ENCODE data around the gene DSCAML1.
"Not testable (repeated sequence)": the region's sequence is repeated elsewhere in the genome, so short reads cannot be mapped to it uniquely, and the experiment has no call there.

The DSCAML1 gene

GRCh38 chr11:117768506-117768905 is 28.5 kb downstream of the DSCAML1 start:
- H3K4me3 ChIP-seq, result no peak overlapping the region
- H3K4me2 ChIP-seq, result no peak overlapping the region
- TF ChIP-seq Cebpa-rat (IDR thresholded peaks at IDR 0.05), result no peak
- peaks cover 0 to 12% (median 2%) of the 10 kb centered on the region in 10 experiments; a peak in 5 of 20 replicates for H3K4me1 ChIP-seq
- peaks cover 0 to 3% (median 0%) of the 10 kb centered on the region in 11 experiments; a peak in 1 of 22 replicates for H4K20me1 ChIP-seq
- H3K27ac ChIP-seq, result no peak overlapping the region
- H3K9me3 ChIP-seq (replicated peaks in 1 of 11), result no peaks in the 10 kb centered on the region
- no peak overlapping the region for H3K9ac ChIP-seq
- no peaks in the 10 kb centered on the region for H3K36me3 ChIP-seq
- H3K27me3 ChIP-seq, result no peaks in the 10 kb centered on the region

- Histone ChIP-seq H3K4me3 (no peak overlapping the region), H3K9me3 (replicated peaks in 1 of 11) (no peaks in the 10 kb centered on the region), H3K36me3 (no peaks in the 10 kb centered on the region), H4K20me1 (peaks cover 0 to 3% (median 0%) of the 10 kb centered on the region in 11 experiments; a peak in 1 of 22 replicates), H3K27ac (no peak overlapping the region), H3K4me1 (peaks cover 0 to 12% (median 2%) of the 10 kb centered on the region in 10 experiments; a peak in 5 of 20 replicates), H3K9ac (no peak overlapping the region), H3K4me2 (no peak overlapping the region), H3K27me3 (no peaks in the 10 kb centered on the region)
- TF ChIP-seq Cebpa-rat (IDR thresholded peaks at IDR 0.05), result no peak
These were observed 29.9 kb downstream of the DSCAML1 start for GRCh38 chr11:117767071-117767470.

- no peaks in the 10 kb centered on the region for H3K27me3 ChIP-seq
- no peak for TF ChIP-seq Cebpa-rat (IDR thresholded peaks at IDR 0.05)
- H3K4me3 ChIP-seq, result no peak overlapping the region
- H3K9me3 ChIP-seq (replicated peaks in 1 of 11), result no peaks in the 10 kb centered on the region
- no peak overlapping the region for H3K4me2 ChIP-seq
- H3K36me3 ChIP-seq, result no peaks in the 10 kb centered on the region
- H3K4me1 ChIP-seq, result peaks cover 0 to 12% (median 2%) of the 10 kb centered on the region in 10 experiments; a peak in 5 of 20 replicates
- H3K9ac ChIP-seq, result no peak overlapping the region
- H4K20me1 ChIP-seq, result peaks cover 0 to 3% (median 0%) of the 10 kb centered on the region in 11 experiments; a peak in 1 of 22 replicates
- no peak overlapping the region for H3K27ac ChIP-seq
These were observed 30.4 kb downstream of the DSCAML1 start for GRCh38 chr11:117766576-117766975.

- no peak overlapping the region for H3K27ac ChIP-seq
- H3K9ac ChIP-seq, result no peak overlapping the region
- no peaks in the 10 kb centered on the region for H3K27me3 ChIP-seq
- no peaks in the 10 kb centered on the region for H3K9me3 ChIP-seq (replicated peaks in 1 of 11)
- peaks cover 0 to 3% (median 0%) of the 10 kb centered on the region in 11 experiments; a peak in 1 of 22 replicates for H4K20me1 ChIP-seq
- H3K4me2 ChIP-seq, result no peak overlapping the region
- no peak overlapping the region for H3K4me3 ChIP-seq
- no peak for TF ChIP-seq Cebpa-rat (IDR thresholded peaks at IDR 0.05)
- peaks cover 0 to 12% (median 2%) of the 10 kb centered on the region in 10 experiments; a peak in 5 of 20 replicates for H3K4me1 ChIP-seq
- no peaks in the 10 kb centered on the region for H3K36me3 ChIP-seq
These were observed 31.0 kb downstream of the DSCAML1 start for GRCh38 chr11:117766026-117766425.

- no peak for TF ChIP-seq Cebpa-rat (IDR thresholded peaks at IDR 0.05)
- no peak overlapping the region for H3K27ac ChIP-seq
- H3K9ac ChIP-seq, result no peak overlapping the region
- peaks cover 0 to 12% (median 2%) of the 10 kb centered on the region in 10 experiments; a peak in 5 of 20 replicates for H3K4me1 ChIP-seq
- no peak overlapping the region for H3K4me3 ChIP-seq
- H3K27me3 ChIP-seq, result no peaks in the 10 kb centered on the region
- H3K36me3 ChIP-seq, result no peaks in the 10 kb centered on the region
- H3K4me2 ChIP-seq, result no peak overlapping the region
- peaks cover 0 to 3% (median 0%) of the 10 kb centered on the region in 11 experiments; a peak in 1 of 22 replicates for H4K20me1 ChIP-seq
- H3K9me3 ChIP-seq (replicated peaks in 1 of 11), result no peaks in the 10 kb centered on the region
These were observed 31.9 kb downstream of the DSCAML1 start for GRCh38 chr11:117765068-117765467.

- not testable (repeated sequence) for H3K27ac ChIP-seq; H4K20me1 ChIP-seq; H3K4me3 ChIP-seq; H3K9me3 ChIP-seq (replicated peaks in 1 of 11); H3K9ac ChIP-seq; H3K36me3 ChIP-seq; H3K27me3 ChIP-seq
- Histone ChIP-seq H3K4me2 (0 out of 22 replicates have a peak overlapping the region, but pooled peaks of 2 of the 11 experiments have one; percentile 15 to 16), H3K4me1 (peaks cover 0 to 12% (median 2%) of the 10 kb centered on the region in 10 experiments; a peak in 5 of 20 replicates)
These were observed 33.6 kb downstream of the DSCAML1 start for GRCh38 chr11:117763465-117763864.

- TF ChIP-seq Cebpa-rat (IDR thresholded peaks at IDR 0.05), result no peak
- H3K9ac ChIP-seq, result no peak overlapping the region
- no peaks in the 10 kb centered on the region for H3K9me3 ChIP-seq (replicated peaks in 1 of 11)
- no peaks in the 10 kb centered on the region for H3K27me3 ChIP-seq
- H4K20me1 ChIP-seq, result peaks cover 0 to 1% (median 0%) of the 10 kb centered on the region in 11 experiments; a peak in 1 of 22 replicates
- H3K27ac ChIP-seq, result no peak overlapping the region
- no peaks in the 10 kb centered on the region for H3K36me3 ChIP-seq
- no peak overlapping the region for H3K4me2 ChIP-seq
- no peak overlapping the region for H3K4me3 ChIP-seq
- H3K4me1 ChIP-seq, result peaks cover 0 to 12% (median 2%) of the 10 kb centered on the region in 10 experiments; a peak in 5 of 20 replicates
These were observed 35.0 kb downstream of the DSCAML1 start for GRCh38 chr11:117761993-117762392.

- no peaks in the 10 kb centered on the region for H3K36me3 ChIP-seq
- TF ChIP-seq Cebpa-rat (IDR thresholded peaks at IDR 0.05), result no peak
- no peaks in the 10 kb centered on the region for H4K20me1 ChIP-seq
- no peaks in the 10 kb centered on the region for H3K27me3 ChIP-seq
- H3K4me3 ChIP-seq, result no peak overlapping the region
- no peak overlapping the region for H3K4me2 ChIP-seq
- no peaks in the 10 kb centered on the region for H3K9me3 ChIP-seq (replicated peaks in 1 of 11)
- H3K27ac ChIP-seq, result no peak overlapping the region
- peaks cover 0 to 7% (median under 1%) of the 10 kb centered on the region in 10 experiments; a peak in 5 of 20 replicates for H3K4me1 ChIP-seq
- no peak overlapping the region for H3K9ac ChIP-seq
These were observed 37.7 kb downstream of the DSCAML1 start for GRCh38 chr11:117759305-117759704.

- Histone ChIP-seq H4K20me1 (no peaks in the 10 kb centered on the region), H3K9ac (no peak overlapping the region), H3K4me3 (no peak overlapping the region), H3K36me3 (no peaks in the 10 kb centered on the region), H3K4me2 (no peak overlapping the region), H3K9me3 (replicated peaks in 1 of 11) (no peaks in the 10 kb centered on the region), H3K27ac (no peak overlapping the region), H3K4me1 (no peaks in the 10 kb centered on the region), H3K27me3 (no peaks in the 10 kb centered on the region)
- TF ChIP-seq Cebpa-rat (IDR thresholded peaks at IDR 0.05), result no peak
These were observed 43.0 kb downstream of the DSCAML1 start for GRCh38 chr11:117754030-117754429.

- Histone ChIP-seq H3K9me3 (replicated peaks in 1 of 11) (no peaks in the 10 kb centered on the region), H3K27ac (no peak overlapping the region), H3K4me1 (no peaks in the 10 kb centered on the region), H3K36me3 (no peaks in the 10 kb centered on the region), H3K4me3 (no peak overlapping the region), H3K9ac (no peak overlapping the region), H3K27me3 (no peaks in the 10 kb centered on the region), H4K20me1 (0 out of 22 replicates have a peak, but pooled peaks cover 0 to 6% (median 0%) of the 10 kb centered on the region in 11 experiments), H3K4me2 (no peak overlapping the region)
- TF ChIP-seq Cebpa-rat (IDR thresholded peaks at IDR 0.05), result no peak
These were observed 44.2 kb downstream of the DSCAML1 start for GRCh38 chr11:117752721-117753237.
